Measurements from ENCODE around the gene CES4A.
A peak's percentile ranks its signal among the peaks of the same experiment; 100 is the strongest.
"Not testable (repeated sequence)": the region's sequence is repeated elsewhere in the genome, so short reads cannot be mapped to it uniquely, and the experiment has no call there.

CES4A gene

GRCh38 chr16:66991545-66992077 is 3.2 kb downstream of the CES4A start:
- TF ChIP-seq, protein P1, sequence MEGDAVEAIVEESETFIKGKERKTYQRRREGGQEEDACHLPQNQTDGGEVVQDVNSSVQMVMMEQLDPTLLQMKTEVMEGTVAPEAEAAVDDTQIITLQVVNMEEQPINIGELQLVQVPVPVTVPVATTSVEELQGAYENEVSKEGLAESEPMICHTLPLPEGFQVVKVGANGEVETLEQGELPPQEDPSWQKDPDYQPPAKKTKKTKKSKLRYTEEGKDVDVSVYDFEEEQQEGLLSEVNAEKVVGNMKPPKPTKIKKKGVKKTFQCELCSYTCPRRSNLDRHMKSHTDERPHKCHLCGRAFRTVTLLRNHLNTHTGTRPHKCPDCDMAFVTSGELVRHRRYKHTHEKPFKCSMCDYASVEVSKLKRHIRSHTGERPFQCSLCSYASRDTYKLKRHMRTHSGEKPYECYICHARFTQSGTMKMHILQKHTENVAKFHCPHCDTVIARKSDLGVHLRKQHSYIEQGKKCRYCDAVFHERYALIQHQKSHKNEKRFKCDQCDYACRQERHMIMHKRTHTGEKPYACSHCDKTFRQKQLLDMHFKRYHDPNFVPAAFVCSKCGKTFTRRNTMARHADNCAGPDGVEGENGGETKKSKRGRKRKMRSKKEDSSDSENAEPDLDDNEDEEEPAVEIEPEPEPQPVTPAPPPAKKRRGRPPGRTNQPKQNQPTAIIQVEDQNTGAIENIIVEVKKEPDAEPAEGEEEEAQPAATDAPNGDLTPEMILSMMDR (conservative IDR thresholded peaks at IDR 0.05; ENCODE audit: control insufficient read depth, insufficient read depth, low read depth, low read length): no peak
- H3K4me3 ChIP-seq (ENCODE audit: control insufficient read depth, low read depth, low read length): no peak overlapping the region
- DNase-seq (ENCODE audit: low read depth): no peak

DNA sequence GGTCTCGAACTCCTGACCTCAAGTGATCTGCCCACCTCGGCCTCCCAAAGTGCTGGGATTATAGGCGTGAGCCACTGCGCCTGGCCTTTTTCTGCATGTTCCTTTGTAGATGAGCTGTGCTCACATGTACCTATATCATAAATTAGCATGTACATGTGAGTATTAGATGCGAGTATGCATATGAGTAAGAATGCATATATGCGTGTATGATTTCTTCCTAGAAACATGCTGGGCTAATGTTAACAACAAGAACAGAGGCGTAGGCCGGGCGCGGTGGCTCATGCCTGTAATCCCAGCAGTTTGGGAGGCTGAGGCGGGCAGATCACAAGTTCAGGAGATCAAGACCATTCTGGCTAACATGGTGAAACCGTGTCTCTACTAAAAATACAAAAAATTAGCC is 5.2 kb downstream of the CES4A start:
- not testable (repeated sequence) for DNase-seq (ENCODE audit: low read depth); H3K4me3 ChIP-seq (ENCODE audit: control insufficient read depth, low read depth, low read length)

DNA sequence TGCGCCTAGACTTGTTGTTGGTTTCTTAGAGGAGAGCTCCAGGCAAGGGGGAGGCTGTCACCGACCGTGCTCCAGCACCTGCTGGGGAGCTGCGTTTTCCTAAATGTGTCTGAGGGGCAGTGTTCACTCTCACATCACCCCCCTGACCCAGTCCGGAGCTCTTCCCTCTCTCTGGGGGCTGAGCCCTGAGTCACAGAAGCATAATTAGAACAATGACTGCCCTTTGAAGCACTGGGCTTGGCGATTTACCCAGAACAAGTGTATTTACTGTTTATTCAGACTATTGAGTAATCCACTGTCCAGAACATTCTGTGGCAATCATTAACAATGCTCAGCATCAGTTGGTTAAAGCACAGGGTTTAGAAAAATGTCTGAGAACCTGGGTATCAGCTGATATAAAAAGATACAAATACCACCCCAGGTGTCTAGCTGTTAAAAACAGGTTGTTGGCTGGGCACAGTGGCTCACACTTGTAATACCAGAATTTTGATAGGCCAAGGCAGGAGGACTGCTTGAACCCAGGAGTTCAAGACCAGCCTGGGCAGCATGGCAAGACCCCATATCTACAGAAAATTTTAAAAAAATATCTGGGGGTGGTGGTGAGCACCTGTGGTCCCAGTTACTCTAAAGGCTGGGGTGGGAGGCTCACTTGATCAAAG is 8.1 kb downstream of the CES4A start:
- TF ChIP-seq, protein P1 (conservative IDR thresholded peaks at IDR 0.05; ENCODE audit: control insufficient read depth, insufficient read depth, low read depth, low read length): no peak
- H3K4me3 ChIP-seq (ENCODE audit: control insufficient read depth, low read depth, low read length): no peak overlapping the region
- peak; percentile 94 for DNase-seq (ENCODE audit: low read depth)

DNA sequence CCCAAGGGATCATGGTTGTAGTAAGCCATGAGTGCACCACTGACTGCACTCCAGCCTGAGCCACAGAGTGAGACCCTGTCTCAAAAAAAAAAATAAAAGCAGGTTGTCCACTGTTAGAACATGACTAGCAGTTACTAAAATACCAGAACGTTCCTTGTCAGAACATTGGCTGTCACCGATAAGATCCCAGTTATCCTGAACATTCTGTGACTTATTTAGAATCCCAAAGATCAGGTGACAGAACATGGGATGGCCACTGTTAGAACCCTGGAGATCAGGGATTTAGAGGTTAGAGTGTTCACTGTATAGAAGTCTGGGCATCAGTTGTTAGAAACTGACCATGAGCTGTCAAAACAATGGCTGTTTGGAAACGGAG is 8.6 kb downstream of the CES4A start:
- TF ChIP-seq, protein P1 (conservative IDR thresholded peaks at IDR 0.05; ENCODE audit: control insufficient read depth, insufficient read depth, low read depth, low read length): no peak
- DNase-seq (ENCODE audit: low read depth): no peak
- no peak overlapping the region for H3K4me3 ChIP-seq (ENCODE audit: control insufficient read depth, low read depth, low read length)

DNA sequence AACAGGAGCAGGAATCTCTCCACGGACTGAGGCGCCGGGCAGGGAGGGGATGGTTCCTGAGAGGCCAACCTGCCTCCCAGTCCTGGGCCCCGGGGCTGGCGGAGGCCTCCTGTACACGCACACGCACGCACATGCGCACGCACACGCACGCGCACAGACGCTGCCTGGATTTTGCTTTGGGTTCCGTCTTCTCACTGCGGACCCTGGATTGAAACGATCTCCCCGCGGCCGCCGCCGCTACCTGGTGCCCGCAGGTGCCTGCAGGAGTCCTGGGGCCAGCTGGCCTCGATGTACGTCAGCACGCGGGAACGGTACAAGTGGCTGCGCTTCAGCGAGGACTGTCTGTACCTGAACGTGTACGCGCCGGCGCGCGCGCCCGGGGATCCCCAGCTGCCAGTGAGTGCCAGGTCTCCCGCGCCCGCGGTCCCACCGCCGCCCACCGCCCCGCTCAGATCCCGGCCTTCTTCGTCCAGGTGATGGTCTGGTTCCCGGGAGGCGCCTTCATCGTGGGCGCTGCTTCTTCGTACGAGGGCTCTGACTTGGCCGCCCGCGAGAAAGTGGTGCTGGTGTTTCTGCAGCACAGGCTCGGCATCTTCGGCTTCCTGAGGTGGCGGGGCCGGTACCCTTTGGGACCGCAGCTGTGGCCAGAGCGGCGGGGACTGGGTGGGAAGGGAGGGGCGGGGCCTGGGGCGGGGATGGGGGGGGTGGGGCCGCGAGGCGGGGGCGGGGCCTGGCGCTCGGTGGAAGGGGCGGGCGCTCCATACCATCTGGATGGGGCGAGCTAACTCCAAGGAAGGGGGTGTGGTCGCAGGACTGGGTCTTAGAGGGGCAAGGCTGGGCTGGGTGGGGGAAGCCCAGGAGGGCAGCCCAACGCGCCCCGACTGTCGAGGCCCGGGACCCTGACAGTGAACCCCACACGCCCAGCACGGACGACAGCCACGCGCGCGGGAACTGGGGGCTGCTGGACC is 12.3 kb downstream of the CES4A start:
- peak overlapping the region; percentile 44 for H3K4me3 ChIP-seq (ENCODE audit: control insufficient read depth, low read depth, low read length)
- TF ChIP-seq, protein P1 (conservative IDR thresholded peaks at IDR 0.05; ENCODE audit: control insufficient read depth, insufficient read depth, low read depth, low read length): no peak
- no peak for DNase-seq (ENCODE audit: low read depth)

GRCh38 chr16:67001726-67002125 is 13.3 kb downstream of the CES4A start:
- TF ChIP-seq, protein P1 (conservative IDR thresholded peaks at IDR 0.05; ENCODE audit: control insufficient read depth, insufficient read depth, low read depth, low read length): no peak
- no peak for DNase-seq (ENCODE audit: low read depth)

More at GRCh38 chr16:67001726-67002125, 13.3 kb downstream of the CES4A start:
- no peak overlapping the region for H3K4me3 ChIP-seq (ENCODE audit: control insufficient read depth, low read depth, low read length)
